ENCODE measurements around the gene TPST1.

DNA sequence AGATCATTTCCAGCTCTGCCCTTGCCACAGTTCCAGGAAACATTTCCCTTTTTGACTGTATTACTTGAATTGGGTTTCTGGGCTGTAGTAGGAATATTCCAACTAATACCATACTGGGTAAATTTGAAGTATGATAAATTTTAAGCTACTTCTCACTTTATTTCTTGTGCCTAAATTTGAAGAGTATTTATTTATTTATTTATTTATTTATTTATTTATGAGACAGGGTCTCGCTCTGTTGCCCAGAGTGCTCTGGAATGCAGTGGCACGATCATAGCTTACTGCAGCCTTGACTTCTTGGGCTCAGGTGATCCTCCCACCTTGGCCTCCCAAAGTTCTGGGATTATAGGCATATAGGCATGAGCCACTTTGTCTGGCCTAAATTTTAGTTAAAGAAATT lies 105.5 kb downstream of the TPST1 start:
- TF ChIP-seq, protein P1, sequence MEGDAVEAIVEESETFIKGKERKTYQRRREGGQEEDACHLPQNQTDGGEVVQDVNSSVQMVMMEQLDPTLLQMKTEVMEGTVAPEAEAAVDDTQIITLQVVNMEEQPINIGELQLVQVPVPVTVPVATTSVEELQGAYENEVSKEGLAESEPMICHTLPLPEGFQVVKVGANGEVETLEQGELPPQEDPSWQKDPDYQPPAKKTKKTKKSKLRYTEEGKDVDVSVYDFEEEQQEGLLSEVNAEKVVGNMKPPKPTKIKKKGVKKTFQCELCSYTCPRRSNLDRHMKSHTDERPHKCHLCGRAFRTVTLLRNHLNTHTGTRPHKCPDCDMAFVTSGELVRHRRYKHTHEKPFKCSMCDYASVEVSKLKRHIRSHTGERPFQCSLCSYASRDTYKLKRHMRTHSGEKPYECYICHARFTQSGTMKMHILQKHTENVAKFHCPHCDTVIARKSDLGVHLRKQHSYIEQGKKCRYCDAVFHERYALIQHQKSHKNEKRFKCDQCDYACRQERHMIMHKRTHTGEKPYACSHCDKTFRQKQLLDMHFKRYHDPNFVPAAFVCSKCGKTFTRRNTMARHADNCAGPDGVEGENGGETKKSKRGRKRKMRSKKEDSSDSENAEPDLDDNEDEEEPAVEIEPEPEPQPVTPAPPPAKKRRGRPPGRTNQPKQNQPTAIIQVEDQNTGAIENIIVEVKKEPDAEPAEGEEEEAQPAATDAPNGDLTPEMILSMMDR (IDR thresholded peaks at IDR 0.05; ENCODE audit: control extremely low read depth in 1 of 3, insufficient read depth in 1 of 3, low read depth in 1 of 3, low read length in 3 of 3): no peak
- TF ChIP-seq FOSL1 (IDR thresholded peaks at IDR 0.05; ENCODE audit: insufficient read depth, low read depth, low read length): no peak
- TF ChIP-seq POLR2A (IDR thresholded peaks at IDR 0.05; ENCODE audit: control extremely low read depth in 1 of 2, low read depth in 2 of 2, low read length in 2 of 2): no peak
- no peak for TF ChIP-seq POLR2AphosphoS5 (IDR thresholded peaks at IDR 0.05; ENCODE audit: low read depth, low read length)
- no peak for TF ChIP-seq RNF2 (IDR thresholded peaks at IDR 0.05; ENCODE audit: borderline replicate concordance, low read depth, low read length, missing control alignments, poor library complexity, severe bottlenecking)
- no peak for TF ChIP-seq BRCA1 (IDR thresholded peaks at IDR 0.05; ENCODE audit: low read depth, low read length)
- TF ChIP-seq YY1 (IDR thresholded peaks at IDR 0.05; ENCODE audit: low read depth, low read length): no peak

Data from H1 (cell line).